Small intestine (tissue), 7 donors: ENCODE data around the gene ZMYND12. TPM values are rescaled to one million over a fixed set of nuclear protein-coding genes. Genes with fewer than 3 reads are reported as not detected.
"Not testable (repeated sequence)": the region's sequence is repeated elsewhere in the genome, so short reads cannot be mapped to it uniquely, and the experiment has no call there.

ENCODE experiments used
- DNase-seq, 2 donors: peaks; one replicate each; pipeline versions ENCODE4 v3.0.0 to v3.0.0-alpha.2; 2013
- FAIRE-seq: peaks from 2 replicates; lab custom pipeline; 2012; peaks lifted over from hg19 to GRCh38; lab: Jason Lieb, UNC
- H3K27ac ChIP-seq, 3 donors: one replicate each; pipeline ENCODE4 v1.5.1; 2013; ENCODE audit warnings: low read length in 2 of 3, mild to moderate bottlenecking in 2 of 3, control low read depth in 1 of 3, inconsistent platforms in 1 of 3, low read depth in 1 of 3, moderate library complexity in 1 of 3
- H3K27me3 ChIP-seq, 3 donors: one replicate each; pipeline ENCODE4 v1.6.1; 2013; ENCODE audit warnings: low read length in 3 of 3, inconsistent platforms in 1 of 3; ENCODE audit not compliant: control insufficient read depth in 3 of 3, insufficient read depth in 3 of 3
- H3K36me3 ChIP-seq, 3 donors: one replicate each; pipeline ENCODE4 v1.6.1; 2013; ENCODE audit warnings: low read length in 3 of 3, inconsistent platforms in 1 of 3, low read depth in 1 of 3, mild to moderate bottlenecking in 1 of 3, moderate library complexity in 1 of 3; ENCODE audit not compliant: control insufficient read depth in 3 of 3, insufficient read depth in 2 of 3
- H3K4me1 ChIP-seq, 3 donors: one replicate each; pipeline ENCODE4 v1.6.1; 2013; ENCODE audit warnings: low read length in 2 of 3, inconsistent platforms in 1 of 3, low read depth in 1 of 3, mild to moderate bottlenecking in 1 of 3, moderate library complexity in 1 of 3; ENCODE audit not compliant: control insufficient read depth in 3 of 3, insufficient read depth in 2 of 3
- H3K4me3 ChIP-seq, 3 donors: one replicate each; pipeline ENCODE4 v1.5.1; 2013; ENCODE audit warnings: low read length in 3 of 3, control low read depth in 1 of 3, inconsistent platforms in 1 of 3, low read depth in 1 of 3, mild to moderate bottlenecking in 1 of 3, moderate library complexity in 1 of 3
- H3K9me3 ChIP-seq, 2 donors: one replicate each; pipeline ENCODE4 v1.6.1; 2013; ENCODE audit warnings: low read depth in 1 of 2, low read length in 1 of 2; ENCODE audit not compliant: control insufficient read depth in 2 of 2, insufficient read depth in 1 of 2
- WGBS, 3 donors: extraction: QIAGEN DNeasy Blood & Tissue Kit; methylation state at CpG; one replicate each; pipeline ENCODE4 v1.1.7; 2013; 5-methylcytosine and 5-hydroxymethylcytosine counted together
- polyA plus RNA-seq, 4 donors: library from polyadenylated mRNA; stranded (reverse) in 3 of 4; unstranded in 1 of 4; fragments of 200-250 nt in 3 of 4; fragments of 120-200 nt in 1 of 4; gene quantifications; one replicate each; pipeline versions ENCODE4 v1.2.1 to v1.2.3, GENCODE V29; 2013
- donor health status: healthy with polysubstance abuse.
- donor health status: control.
- donor health status: control.
- donor health status: Bipolar disorder and iron deficiency.
- donor health status: healthy.

The ZMYND12 gene
- polyA plus RNA-seq, 4 donors, result 0.89 to 1.7 (median 1.1) TPM; not detected in 1

- FAIRE-seq (no peak), DNase-seq (no peak)
- no peaks in the 10 kb centered on the region for H3K9me3 ChIP-seq
- WGBS, 3 donors, result 65 to 73% (median 66%) methylated on average over 4 of the region's 4 CpGs
- no peaks in the 10 kb centered on the region for H3K4me1 ChIP-seq
- no peak overlapping the region for H3K27ac ChIP-seq
- H3K27me3 ChIP-seq, result no peaks in the 10 kb centered on the region
- peaks cover 0 to 9% (median 0%) of the 10 kb centered on the region in 3 donors for H3K36me3 ChIP-seq
- H3K4me3 ChIP-seq, result no peak overlapping the region
Measured at GRCh38 chr1:42479621-42480020, 23.8 kb upstream of the ZMYND12 start.

DNA sequence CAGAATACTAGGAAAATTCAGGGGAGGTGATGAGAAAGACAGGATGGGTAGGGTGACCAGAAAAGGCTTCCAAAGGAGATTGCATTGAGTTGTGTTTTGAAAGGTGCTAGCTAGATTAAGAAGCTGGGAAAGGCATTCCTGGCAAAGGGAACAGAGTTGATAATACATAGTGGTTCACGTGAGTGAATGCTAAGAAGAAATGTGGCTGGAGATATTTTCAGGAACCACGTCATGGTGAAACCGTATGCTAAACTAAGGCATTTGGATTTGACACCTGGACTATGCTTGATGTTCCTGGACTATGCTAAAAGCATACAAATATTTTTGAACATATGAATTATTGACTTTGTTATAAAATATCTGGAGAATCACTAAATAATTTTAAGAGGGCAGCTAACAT is 22.0 kb upstream of the ZMYND12 start:
- DNase-seq (no peak), FAIRE-seq (no peak)
- Histone ChIP-seq H3K36me3 (peaks cover 0 to 9% (median 0%) of the 10 kb centered on the region in 3 donors), H3K27me3 (no peaks in the 10 kb centered on the region), H3K4me1 (no peaks in the 10 kb centered on the region), H3K27ac (no peak overlapping the region), H3K9me3 (no peaks in the 10 kb centered on the region), H3K4me3 (no peak overlapping the region)
- WGBS, 3 donors, result 87 to 92% (median 89%) methylated on average over 3 of the region's 3 CpGs

GRCh38 chr1:42477354-42477753 is 21.5 kb upstream of the ZMYND12 start:
- H3K4me1 ChIP-seq, H3K9me3 ChIP-seq, H3K4me3 ChIP-seq, H3K27me3 ChIP-seq, DNase-seq, FAIRE-seq, H3K27ac ChIP-seq, H3K36me3 ChIP-seq: not testable (repeated sequence)
- 82 to 85% (median 82%) methylated on average over 4 of the region's 4 CpGs for WGBS, 3 donors

DNA sequence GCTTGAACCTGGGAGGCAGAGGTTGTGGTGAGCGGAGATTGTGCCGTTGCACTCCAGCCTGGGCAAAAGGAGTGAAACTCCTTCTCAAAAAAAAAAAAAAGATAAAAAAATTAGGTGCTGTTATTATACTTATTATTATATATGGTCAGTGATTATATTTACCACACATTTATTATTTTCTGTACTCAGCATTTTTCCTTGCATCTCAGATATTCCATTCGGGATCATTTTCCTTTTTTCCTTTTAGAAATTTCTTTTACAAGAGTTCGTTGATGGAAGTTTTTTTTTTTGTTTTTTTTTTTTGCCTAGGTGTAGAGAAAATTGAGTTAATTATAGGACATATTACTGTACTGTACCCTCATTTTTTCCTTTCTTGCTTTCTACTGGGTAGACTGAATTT is 20.8 kb upstream of the ZMYND12 start:
- Histone ChIP-seq H3K4me1 (no peaks in the 10 kb centered on the region), H3K4me3 (no peak overlapping the region), H3K27ac (no peak overlapping the region), H3K27me3 (no peaks in the 10 kb centered on the region), H3K36me3 (peaks cover 0 to 5% (median 0%) of the 10 kb centered on the region in 3 donors), H3K9me3 (no peaks in the 10 kb centered on the region)
- no peak for DNase-seq
- WGBS, 3 donors, result 86 to 92% (median 90%) methylated on average over 4 of the region's 4 CpGs
- no peak for FAIRE-seq

- Histone ChIP-seq H3K36me3 (no peaks in the 10 kb centered on the region), H3K4me3 (no peak overlapping the region), H3K4me1 (peaks cover 0 to 7% (median 0%) of the 10 kb centered on the region in 3 donors), H3K27ac (no peak overlapping the region), H3K9me3 (no peaks in the 10 kb centered on the region), H3K27me3 (no peaks in the 10 kb centered on the region)
- FAIRE-seq (no peak), DNase-seq (no peak)
- 88 to 91% (median 91%) methylated on average over 2 of the region's 2 CpGs for WGBS, 3 donors
Measured at GRCh38 chr1:42469727-42470126, 13.9 kb upstream of the ZMYND12 start.

GRCh38 chr1:42466030-42466429 is 10.2 kb upstream of the ZMYND12 start:
- no peak for FAIRE-seq
- Histone ChIP-seq H3K36me3 (no peaks in the 10 kb centered on the region), H3K4me3 (no peak overlapping the region)

DNA sequence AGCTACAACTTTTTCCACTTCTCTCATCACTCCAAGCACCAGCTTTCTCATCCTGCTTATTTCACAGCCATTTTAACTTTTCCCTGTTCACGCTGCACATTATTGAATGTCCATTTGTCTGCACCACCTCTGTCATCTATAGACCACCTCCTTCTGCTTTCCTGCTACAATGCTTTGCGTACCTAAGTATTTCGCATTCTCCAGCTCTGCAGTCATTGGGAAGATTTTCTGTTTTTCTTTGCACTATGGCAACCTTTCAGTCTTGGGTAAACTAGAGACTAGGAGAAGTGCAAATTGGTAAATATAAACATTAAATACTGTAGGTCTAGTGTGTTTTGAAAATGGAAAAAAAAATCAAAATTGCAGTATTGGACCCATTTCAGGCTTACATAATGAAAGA is 8.1 kb upstream of the ZMYND12 start:
- Histone ChIP-seq H3K9me3 (no peaks in the 10 kb centered on the region), H3K27me3 (no peaks in the 10 kb centered on the region), H3K36me3 (peaks cover 0 to 4% (median 0%) of the 10 kb centered on the region in 3 donors), H3K4me1 (peaks cover 0 to 16% (median 0%) of the 10 kb centered on the region in 3 donors), H3K4me3 (peak overlapping the region in 1 of 3 donors; percentile 70), H3K27ac (peak overlapping the region in 1 of 3 donors; percentile 71)
- no peak for FAIRE-seq
- WGBS, 3 donors, result 80 to 93% (median 92%) methylated on average over 3 of the region's 3 CpGs
- DNase-seq, result no peak

More at GRCh38 chr1:42466030-42466429, 10.2 kb upstream of the ZMYND12 start:
- H3K4me1 ChIP-seq, result peaks cover 0 to 13% (median 0%) of the 10 kb centered on the region in 3 donors
- peak; percentile 21 to 78 for DNase-seq
- WGBS, 3 donors, result 61 to 76% (median 71%) methylated on average over 2 of the region's 2 CpGs
- H3K27me3 ChIP-seq, result no peaks in the 10 kb centered on the region
- no peaks in the 10 kb centered on the region for H3K9me3 ChIP-seq
- peak overlapping the region in 1 of 3 donors; percentile 83 for H3K27ac ChIP-seq

GRCh38 chr1:42462828-42463763 is 7.3 kb upstream of the ZMYND12 start, which contains the start of gene CCDC30:
CCDC30 (plus strand) TSS chr1:42463286; CDS start chr1:42480552, 17,266 bp downstream.
- no peaks in the 10 kb centered on the region for H3K9me3 ChIP-seq
- H3K4me1 ChIP-seq, result peaks cover 0 to 18% (median 0%) of the 10 kb centered on the region in 3 donors
- no peak for FAIRE-seq
- peak within 1 kb of the TSS in 2 of 3 donors; percentile 32 to 71 for H3K27ac ChIP-seq
- peak within 1 kb of the TSS; percentile 46 to 70 (median 52) for H3K4me3 ChIP-seq
- WGBS, 3 donors, result 1 to 2% (median 1%) methylated on average over 59 of the region's 59 CpGs
- H3K27me3 ChIP-seq, result no peaks in the 10 kb centered on the region
- peaks cover 0 to 4% (median 2%) of the 10 kb centered on the region in 3 donors for H3K36me3 ChIP-seq
- DNase-seq, result peak; percentile 97 to 99
